ENCODE measurements around the gene RIN3. TPM values are rescaled to one million over a fixed set of nuclear protein-coding genes. Genes with fewer than 3 reads are reported as not detected.

RIN3 gene
- total and polyA plus RNA-seq, 10 of the 15 experiments (the other 5 are each of a cell fraction or from before 2014, with no cell fraction given) = 0.91 to 23.3 (median 6.3) TPM

DNA sequence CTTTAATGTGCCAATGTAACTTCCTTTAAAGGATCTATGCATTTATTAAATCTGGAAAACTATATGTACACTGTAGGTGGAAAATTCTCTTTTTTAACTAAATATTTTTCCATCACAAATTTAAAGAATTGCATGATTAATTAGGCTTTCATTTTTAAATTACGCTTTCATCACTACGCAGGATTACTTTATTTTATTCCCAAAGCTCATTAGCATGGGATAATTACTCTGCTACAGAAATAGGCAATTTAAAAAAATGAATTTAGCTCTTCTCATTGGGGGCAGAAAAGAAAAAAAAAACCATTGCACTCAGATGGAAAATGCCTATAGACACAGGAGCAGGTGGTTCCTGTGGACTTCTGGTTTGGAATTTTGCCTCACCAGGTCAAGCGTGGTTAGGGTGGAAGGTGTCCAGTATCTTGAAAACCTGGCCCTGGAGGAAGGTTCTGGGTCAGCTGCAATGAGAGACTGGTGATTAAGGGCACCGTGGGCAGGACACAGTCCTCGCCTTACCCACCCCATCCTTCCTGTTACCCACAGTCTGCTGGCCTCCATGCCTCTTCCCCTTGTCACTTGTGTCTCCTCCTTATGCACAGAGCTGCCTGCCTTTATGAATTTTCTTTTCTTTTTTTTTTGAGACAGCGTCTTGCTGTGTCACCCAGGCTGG lies 17.3 kb upstream of the RIN3 start (continued):
- TF ChIP-seq, protein P1, sequence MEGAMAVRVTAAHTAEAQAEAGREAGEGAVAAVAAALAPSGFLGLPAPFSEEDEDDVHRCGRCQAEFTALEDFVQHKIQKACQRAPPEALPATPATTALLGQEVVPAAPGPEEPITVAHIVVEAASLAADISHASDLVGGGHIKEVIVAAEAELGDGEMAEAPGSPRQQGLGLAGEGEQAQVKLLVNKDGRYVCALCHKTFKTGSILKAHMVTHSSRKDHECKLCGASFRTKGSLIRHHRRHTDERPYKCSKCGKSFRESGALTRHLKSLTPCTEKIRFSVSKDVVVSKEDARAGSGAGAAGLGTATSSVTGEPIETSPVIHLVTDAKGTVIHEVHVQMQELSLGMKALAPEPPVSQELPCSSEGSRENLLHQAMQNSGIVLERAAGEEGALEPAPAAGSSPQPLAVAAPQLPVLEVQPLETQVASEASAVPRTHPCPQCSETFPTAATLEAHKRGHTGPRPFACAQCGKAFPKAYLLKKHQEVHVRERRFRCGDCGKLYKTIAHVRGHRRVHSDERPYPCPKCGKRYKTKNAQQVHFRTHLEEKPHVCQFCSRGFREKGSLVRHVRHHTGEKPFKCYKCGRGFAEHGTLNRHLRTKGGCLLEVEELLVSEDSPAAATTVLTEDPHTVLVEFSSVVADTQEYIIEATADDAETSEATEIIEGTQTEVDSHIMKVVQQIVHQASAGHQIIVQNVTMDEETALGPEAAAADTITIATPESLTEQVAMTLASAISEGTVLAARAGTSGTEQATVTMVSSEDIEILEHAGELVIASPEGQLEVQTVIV (IDR thresholded peaks at IDR 0.05; ENCODE audit: borderline replicate concordance, partially characterized antibody) = no peak

DNA sequence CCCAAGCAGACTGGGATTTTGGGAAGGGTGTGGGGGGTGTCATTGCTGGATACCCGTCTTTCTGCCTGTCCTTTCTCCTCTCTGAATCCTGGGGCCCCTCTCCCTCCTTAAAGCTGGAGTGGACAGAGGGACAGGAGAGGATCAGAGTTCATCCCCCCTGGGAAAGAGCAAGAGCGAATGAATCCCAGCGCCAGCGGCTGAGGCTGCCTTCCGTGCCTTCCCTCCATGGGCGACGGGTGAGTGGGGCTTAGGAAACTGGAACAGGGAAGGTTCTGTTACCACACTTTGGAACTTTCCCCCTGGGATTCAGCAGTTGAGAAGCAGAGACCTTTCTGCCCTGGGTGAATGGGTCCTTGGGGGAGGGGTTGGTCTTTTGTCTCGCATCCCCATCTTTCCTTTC lies 16.2 kb upstream of the RIN3 start:
- DNase-seq (ENCODE audit: low read depth, low spot score) = no peak
- no peaks in the 10 kb centered on the region for H3K79me2 ChIP-seq (ENCODE audit: control insufficient read depth, insufficient read depth, low read length)
- H3K4me2 ChIP-seq (ENCODE audit: control insufficient read depth, insufficient read depth) = no peak overlapping the region
- TF ChIP-seq RCOR1 (conservative IDR thresholded peaks at IDR 0.05; ENCODE audit: low read depth, low read length) (no peak), HCFC1 (IDR thresholded peaks at IDR 0.05; ENCODE audit: low read length) (no peak), ZNF217 (IDR thresholded peaks at IDR 0.05) (no peak), ZNF207 (IDR thresholded peaks at IDR 0.05; ENCODE audit: borderline replicate concordance) (no peak), JUNB (IDR thresholded peaks at IDR 0.05) (no peak), POLR2AphosphoS5 (IDR thresholded peaks at IDR 0.05; ENCODE audit: low read length) (no peak), SMAD5 (IDR thresholded peaks at IDR 0.05; ENCODE audit: low read depth) (no peak), BMI1 (IDR thresholded peaks at IDR 0.05; ENCODE audit: borderline replicate concordance) (no peak), SUZ12 (IDR thresholded peaks at IDR 0.05; ENCODE audit: unreplicated experiment) (no peak), NR2C1 (IDR thresholded peaks at IDR 0.05) (no peak), RB1 (IDR thresholded peaks at IDR 0.05; ENCODE audit: borderline replicate concordance) (no peak), FOS (IDR thresholded peaks at IDR 0.05; ENCODE audit: borderline replicate concordance, extremely low read depth, insufficient read length) (no peak), MEF2A (IDR thresholded peaks at IDR 0.05; ENCODE audit: insufficient read depth, low read depth, low read length) (no peak)
- TF ChIP-seq, protein P2, sequence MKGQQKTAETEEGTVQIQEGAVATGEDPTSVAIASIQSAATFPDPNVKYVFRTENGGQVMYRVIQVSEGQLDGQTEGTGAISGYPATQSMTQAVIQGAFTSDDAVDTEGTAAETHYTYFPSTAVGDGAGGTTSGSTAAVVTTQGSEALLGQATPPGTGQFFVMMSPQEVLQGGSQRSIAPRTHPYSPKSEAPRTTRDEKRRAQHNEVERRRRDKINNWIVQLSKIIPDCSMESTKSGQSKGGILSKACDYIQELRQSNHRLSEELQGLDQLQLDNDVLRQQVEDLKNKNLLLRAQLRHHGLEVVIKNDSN (IDR thresholded peaks at IDR 0.05; ENCODE audit: borderline replicate concordance, extremely low read length, insufficient read depth, low read depth, low read length) = no peak
- no peaks in the 10 kb centered on the region for H3K36me3 ChIP-seq (ENCODE audit: control insufficient read depth in 2 of 2, insufficient read depth in 2 of 2, low read length in 1 of 2)
- H3K27me3 ChIP-seq (replicated peaks in 1 of 2; ENCODE audit: control insufficient read depth in 2 of 2, insufficient read depth in 2 of 2, low read length in 1 of 2) = no peaks in the 10 kb centered on the region; a peak in 1 of 4 replicates
- intact Hi-C loops (cut with micrococcal nuclease; ENCODE audit: unreplicated experiment) = no loop called here
- in situ Hi-C loops (cut with MboI) = no loop called here
- no peak overlapping the region for H2AFZ ChIP-seq (ENCODE audit: control insufficient read depth, low read depth, low read length)
- POLR2A ChIA-PET = no interaction called here
- no peaks in the 10 kb centered on the region for H4K20me1 ChIP-seq (ENCODE audit: control insufficient read depth, insufficient read depth)
- WGBS (ENCODE audit: insufficient coverage, insufficient replicate concordance, low lambda C conversion rate, missing lambda C conversion rate) = 82% methylated on average over 8 of the region's 8 CpGs
- H3K27ac ChIP-seq (ENCODE audit: control insufficient read depth, insufficient read depth) = no peak overlapping the region
- no peak overlapping the region for H3K4me3 ChIP-seq
- CTCF ChIA-PET = no interaction called here
- H3K4me1 ChIP-seq (ENCODE audit: control insufficient read depth, insufficient read depth, low read length) = peaks cover 8% of the 10 kb centered on the region
- BruUV-seq (replicated peaks) = no TSS peak
- no peak overlapping the region for H3K9ac ChIP-seq (ENCODE audit: control insufficient read depth, insufficient read depth, low read length)
- no peak for ATAC-seq
- SMC1A ChIA-PET (ENCODE audit: uncharacterized antibody, unreplicated experiment) = no interaction called here
- no peaks in the 10 kb centered on the region for H3K9me3 ChIP-seq (replicated peaks; ENCODE audit: control insufficient read depth, insufficient read depth, low read length)
- RAD21 ChIA-PET (ENCODE audit: unreplicated experiment) = no interaction called here
- FAIRE-seq = no peak
